Stimulated activated CD4-positive, alpha-beta T cell treated with anti-CD3 and anti-CD28 coated beads, Interleukin-4, amount 100 ng/mL, for 48 hours (primary cell): ENCODE measurements around the gene CERS5.
"Not testable (repeated sequence)": the region's sequence is repeated elsewhere in the genome, so short reads cannot be mapped to it uniquely, and the experiment has no call there.

Experiments used
- DNase-seq, 2 donors: peaks; one replicate each; pipeline ENCODE4 v3.0.0-alpha.2; 2020; ENCODE audit warnings: low read depth in 2 of 2

The CERS5 gene

GRCh38 chr12:50187084-50187900 lies 20.1 kb upstream of the CERS5 start:
- peak; percentile 18 to 48 for DNase-seq

- peak in 1 of 2 donors; percentile 10 for DNase-seq
These were observed 19.5 kb upstream of the CERS5 start for GRCh38 chr12:50186681-50187080.

- no peak for DNase-seq
These were observed 18.9 kb upstream of the CERS5 start for GRCh38 chr12:50185970-50186663.

- no peak for DNase-seq
These were observed 18.2 kb upstream of the CERS5 start for GRCh38 chr12:50185301-50185895.

GRCh38 chr12:50184261-50184660 lies 17.1 kb upstream of the CERS5 start:
- no peak for DNase-seq

GRCh38 chr12:50182461-50182860 lies 15.3 kb upstream of the CERS5 start:
- no peak for DNase-seq

- no peak for DNase-seq
These were observed 14.5 kb upstream of the CERS5 start for GRCh38 chr12:50181691-50182090.

- no peak for DNase-seq
These were observed 8.5 kb upstream of the CERS5 start for GRCh38 chr12:50175716-50176026.

GRCh38 chr12:50174971-50175715 lies 8.0 kb upstream of the CERS5 start:
- DNase-seq: no peak

GRCh38 chr12:50166799-50167048 lies 445 bp downstream of the CERS5 start:
- DNase-seq: peak; percentile 57 to 65

GRCh38 chr12:50164963-50165362 lies 2.2 kb downstream of the CERS5 start:
- no peak for DNase-seq

GRCh38 chr12:50162230-50162629 lies 4.9 kb downstream of the CERS5 start:
- DNase-seq: no peak

- no peak for DNase-seq
These were observed 6.5 kb downstream of the CERS5 start for GRCh38 chr12:50160643-50161042.

- DNase-seq: no peak
These were observed 9.9 kb downstream of the CERS5 start for GRCh38 chr12:50157259-50157658.

GRCh38 chr12:50156641-50157040 lies 10.5 kb downstream of the CERS5 start:
- no peak for DNase-seq

GRCh38 chr12:50154947-50155346 lies 12.2 kb downstream of the CERS5 start:
- not testable (repeated sequence) for DNase-seq

GRCh38 chr12:50151047-50151687 lies 16.0 kb downstream of the CERS5 start:
- DNase-seq: no peak

GRCh38 chr12:50149311-50149710 lies 17.9 kb downstream of the CERS5 start:
- no peak for DNase-seq

- not testable (repeated sequence) for DNase-seq
These were observed 19.2 kb downstream of the CERS5 start for GRCh38 chr12:50148011-50148410.

GRCh38 chr12:50147281-50147680 lies 19.9 kb downstream of the CERS5 start:
- DNase-seq: no peak

GRCh38 chr12:50145439-50145838 lies 21.7 kb downstream of the CERS5 start:
- DNase-seq: no peak

GRCh38 chr12:50142993-50143392 lies 24.2 kb downstream of the CERS5 start:
- no peak for DNase-seq
